Panc1 (cell line): ENCODE results near the gene NLRP8.

Source experiments
- CTCF ChIP-seq: fragments of 450-650 bp; IDR thresholded peaks from 2 replicates; pipeline ENCODE4 v1.5.1; 2017; ENCODE audit warnings: mild to moderate bottlenecking
- POLR2AphosphoS5 ChIP-seq: IDR thresholded peaks from 2 replicates; pipeline ENCODE4 v1.6.1; 2012; ENCODE audit warnings: mild to moderate bottlenecking, low read depth, low read length, moderate library complexity
- REST ChIP-seq, 2 experiments: IDR thresholded peaks; 2 replicates each; pipeline ENCODE4 v1.6.1; 2011 to 2012; ENCODE audit warnings: low read depth in 2 of 2, control low read depth in 1 of 2, low read length in 1 of 2, mild to moderate bottlenecking in 1 of 2, moderate library complexity in 1 of 2; ENCODE audit not compliant: insufficient read depth in 1 of 2
- SIN3A ChIP-seq: IDR thresholded peaks from 2 replicates; pipeline ENCODE4 v1.6.1; 2012; ENCODE audit warnings: low read depth, mild to moderate bottlenecking, low read length, moderate library complexity, borderline replicate concordance; ENCODE audit not compliant: insufficient read depth

GRCh38 chr19:55912916-55913315 lies 34.7 kb upstream of the NLRP8 start:
- TF ChIP-seq SIN3A (no peak), CTCF (no peak), POLR2AphosphoS5 (no peak), REST (IDR thresholded peaks at IDR 0.05; ENCODE audit: insufficient read depth in 1 of 2, low read depth in 2 of 2, low read length in 1 of 2) (no peak)
